Adrenal gland (tissue), 5 donors: ENCODE data around the gene NKIRAS1.

Experiments used
- CTCF ChIP-seq, 6 experiments: fragments of 450-650 bp in 4 of 6; fragments of 200-600 bp in 2 of 6; sonication (generic) in 1 of 6; IDR thresholded peaks; 1 replicate in 5 of 6; 2 replicates in 1 of 6; pipeline versions ENCODE4 v1.5.1 to v1.8.0; 2016 to 2021; ENCODE audit warnings: antibody characterized with exemption in 6 of 6, mild to moderate bottlenecking in 2 of 6, moderate library complexity in 1 of 6
- POLR2A ChIP-seq, 2 donors: fragments of 450-650 bp; IDR thresholded peaks; one replicate each; pipeline ENCODE4 v1.6.1; 2017; ENCODE audit warnings: antibody characterized with exemption in 2 of 2, mild to moderate bottlenecking in 2 of 2, moderate library complexity in 1 of 2
- donor health status: DM: no; HTN: no; CAD: no.

- no peak for TF ChIP-seq POLR2A (IDR thresholded peaks at IDR 0.05)
- TF ChIP-seq CTCF (IDR thresholded peaks at IDR 0.05): no peak
Measured at GRCh38 chr3:23921052-23921511, 4.3 kb upstream of the NKIRAS1 start.
